Neural progenitor cell (in vitro differentiated cells): ENCODE measurements around the gene PRLR.

Experiments used
- EZH2 ChIP-seq: fragments of 200-600 bp; sonication (generic); IDR thresholded peaks from 2 replicates; pipeline ENCODE4 v1.6.1; 2017; ENCODE audit warnings: antibody characterized with exemption, mild to moderate bottlenecking, moderate library complexity
- TF ChIP-seq, protein P1 (sequence below): fragments of 200-600 bp; sonication (generic); IDR thresholded peaks from 2 replicates; pipeline ENCODE4 v1.5.1; 2017; ENCODE audit warnings: antibody characterized with exemption, mild to moderate bottlenecking

GRCh38 chr5:35239476-35239875 is 9.2 kb upstream of the PRLR start:
- TF ChIP-seq, protein P1, sequence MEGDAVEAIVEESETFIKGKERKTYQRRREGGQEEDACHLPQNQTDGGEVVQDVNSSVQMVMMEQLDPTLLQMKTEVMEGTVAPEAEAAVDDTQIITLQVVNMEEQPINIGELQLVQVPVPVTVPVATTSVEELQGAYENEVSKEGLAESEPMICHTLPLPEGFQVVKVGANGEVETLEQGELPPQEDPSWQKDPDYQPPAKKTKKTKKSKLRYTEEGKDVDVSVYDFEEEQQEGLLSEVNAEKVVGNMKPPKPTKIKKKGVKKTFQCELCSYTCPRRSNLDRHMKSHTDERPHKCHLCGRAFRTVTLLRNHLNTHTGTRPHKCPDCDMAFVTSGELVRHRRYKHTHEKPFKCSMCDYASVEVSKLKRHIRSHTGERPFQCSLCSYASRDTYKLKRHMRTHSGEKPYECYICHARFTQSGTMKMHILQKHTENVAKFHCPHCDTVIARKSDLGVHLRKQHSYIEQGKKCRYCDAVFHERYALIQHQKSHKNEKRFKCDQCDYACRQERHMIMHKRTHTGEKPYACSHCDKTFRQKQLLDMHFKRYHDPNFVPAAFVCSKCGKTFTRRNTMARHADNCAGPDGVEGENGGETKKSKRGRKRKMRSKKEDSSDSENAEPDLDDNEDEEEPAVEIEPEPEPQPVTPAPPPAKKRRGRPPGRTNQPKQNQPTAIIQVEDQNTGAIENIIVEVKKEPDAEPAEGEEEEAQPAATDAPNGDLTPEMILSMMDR: no peak
- no peak for TF ChIP-seq EZH2
